ENCODE data around the gene TULP4. TPM values are rescaled to one million over a fixed set of nuclear protein-coding genes. Genes with fewer than 3 reads are reported as not detected.

The TULP4 gene
- total and polyA plus RNA-seq, 2 donors (not counting 1 experiment from before 2014, with no cell fraction given), result 12.0 to 90.0 TPM

DNA sequence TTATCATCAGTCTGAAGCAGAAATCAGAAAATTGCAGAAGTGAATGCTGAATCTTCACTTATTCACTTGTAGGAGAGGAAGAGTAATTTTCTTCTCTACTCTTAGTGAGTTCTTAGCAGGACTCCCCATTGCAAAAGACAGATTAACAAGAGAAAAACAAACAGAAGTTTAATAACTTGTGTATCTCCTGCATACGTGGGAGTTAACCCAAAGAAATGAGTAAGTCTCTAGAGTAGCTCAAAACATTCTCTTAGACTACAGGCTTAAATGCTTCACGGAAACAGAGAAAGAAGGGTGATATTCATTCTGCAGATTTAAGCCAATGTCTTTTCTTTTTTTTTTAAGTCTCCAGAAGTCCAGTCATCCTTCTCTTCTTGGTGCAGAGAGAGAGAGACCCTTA, 149.7 kb downstream of the TULP4 start:
- TF ChIP-seq EZH2 (IDR thresholded peaks at IDR 0.05; ENCODE audit: borderline replicate concordance, insufficient read depth, low read depth, low read length, poor library complexity, severe bottlenecking), result no peak
- TF ChIP-seq, protein P1, sequence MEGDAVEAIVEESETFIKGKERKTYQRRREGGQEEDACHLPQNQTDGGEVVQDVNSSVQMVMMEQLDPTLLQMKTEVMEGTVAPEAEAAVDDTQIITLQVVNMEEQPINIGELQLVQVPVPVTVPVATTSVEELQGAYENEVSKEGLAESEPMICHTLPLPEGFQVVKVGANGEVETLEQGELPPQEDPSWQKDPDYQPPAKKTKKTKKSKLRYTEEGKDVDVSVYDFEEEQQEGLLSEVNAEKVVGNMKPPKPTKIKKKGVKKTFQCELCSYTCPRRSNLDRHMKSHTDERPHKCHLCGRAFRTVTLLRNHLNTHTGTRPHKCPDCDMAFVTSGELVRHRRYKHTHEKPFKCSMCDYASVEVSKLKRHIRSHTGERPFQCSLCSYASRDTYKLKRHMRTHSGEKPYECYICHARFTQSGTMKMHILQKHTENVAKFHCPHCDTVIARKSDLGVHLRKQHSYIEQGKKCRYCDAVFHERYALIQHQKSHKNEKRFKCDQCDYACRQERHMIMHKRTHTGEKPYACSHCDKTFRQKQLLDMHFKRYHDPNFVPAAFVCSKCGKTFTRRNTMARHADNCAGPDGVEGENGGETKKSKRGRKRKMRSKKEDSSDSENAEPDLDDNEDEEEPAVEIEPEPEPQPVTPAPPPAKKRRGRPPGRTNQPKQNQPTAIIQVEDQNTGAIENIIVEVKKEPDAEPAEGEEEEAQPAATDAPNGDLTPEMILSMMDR (IDR thresholded peaks at IDR 0.05), result no peak
- CTCF ChIA-PET, result interaction anchor here (1.4 kb wide), 1 partner anchor 241 kb away, joined by 4 read pairs; no protein-coding TSS in a partner anchor

DNA sequence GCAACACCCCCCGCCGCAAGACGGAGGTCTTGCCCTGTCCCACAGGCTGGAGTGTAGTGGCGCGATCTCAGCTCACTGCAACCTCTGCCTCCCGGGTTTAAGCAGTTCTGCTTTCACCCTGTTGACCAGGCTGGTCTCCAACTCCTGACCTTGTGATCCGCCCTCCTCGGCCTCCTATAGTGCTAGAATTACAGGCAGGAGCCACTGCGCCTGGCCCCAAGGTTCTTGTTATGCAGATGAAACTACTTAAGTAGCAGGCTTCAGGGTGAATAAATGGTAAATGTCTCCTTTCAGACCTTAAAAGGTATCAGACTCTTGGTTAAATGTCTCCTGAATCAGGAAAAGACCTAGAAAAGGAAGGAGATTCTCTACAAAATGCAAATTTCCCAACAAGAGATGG, 152.2 kb downstream of the TULP4 start:
- H3K36me3 ChIP-seq (replicated peaks in 1 of 2; ENCODE audit: control extremely low read depth in 1 of 2, control insufficient read depth in 1 of 2, extremely low read depth in 1 of 2, insufficient read depth in 2 of 2, low read length in 1 of 2), result peaks cover 12 to 41% of the 10 kb centered on the region in 2 experiments
- no peak overlapping the region for H3K4me2 ChIP-seq (replicated peaks; ENCODE audit: low read depth, low read length, poor library complexity, severe bottlenecking)
- intact Hi-C loops (cut with micrococcal nuclease), result no loop called here
- no peaks in the 10 kb centered on the region for H3K9me3 ChIP-seq (ENCODE audit: control extremely low read depth in 1 of 3, control insufficient read depth in 2 of 3, insufficient read depth in 1 of 3, low read length in 2 of 3)
- Mint-ChIP-seq H3K27ac (no peak overlapping the region), H3K4me3 (no peak overlapping the region), H3K4me1 (no peaks in the 10 kb centered on the region), H3K27me3 (no peaks in the 10 kb centered on the region), H3K9me3 (ENCODE audit: insufficient read depth) (no peaks in the 10 kb centered on the region)
- H2AFZ ChIP-seq (ENCODE audit: insufficient read depth, low read depth, low read length, poor library complexity, severe bottlenecking), result no peak overlapping the region
- no peak overlapping the region for H3K9ac ChIP-seq (ENCODE audit: low read length)
- ATAC-seq (ENCODE audit: low read depth) (no peak), DNase-seq (no peak)
- H3K27ac ChIP-seq (ENCODE audit: low read length in 2 of 2), result no peak overlapping the region
- ChIA-PET CTCF (no interaction called here), POLR2A (no interaction called here)
- no peak overlapping the region for H3K4me3 ChIP-seq (ENCODE audit: control extremely low read depth in 1 of 5, extremely low read depth in 1 of 5, insufficient read depth in 1 of 5, low read depth in 2 of 5, low read length in 4 of 5)
- 98% methylated on average over 6 of the region's 9 CpGs for WGBS (ENCODE audit: insufficient coverage)
- no peaks in the 10 kb centered on the region for H3K27me3 ChIP-seq (replicated peaks in 1 of 4; ENCODE audit: control extremely low read depth in 1 of 4, control insufficient read depth in 3 of 4, insufficient read depth in 4 of 4, low read length in 3 of 4)
- H3K79me2 ChIP-seq (ENCODE audit: control insufficient read depth, insufficient read depth, low read length), result no peaks in the 10 kb centered on the region
- H4K20me1 ChIP-seq (ENCODE audit: control insufficient read depth, insufficient read depth, low read length, poor library complexity, severe bottlenecking), result no peaks in the 10 kb centered on the region
- H3K4me1 ChIP-seq (ENCODE audit: control insufficient read depth in 2 of 2, insufficient read depth in 2 of 2, low read length in 2 of 2), result no peaks in the 10 kb centered on the region
- TF ChIP-seq, protein P1 (IDR thresholded peaks at IDR 0.05), result no peak
- no peak for TF ChIP-seq EZH2 (IDR thresholded peaks at IDR 0.05; ENCODE audit: borderline replicate concordance, insufficient read depth, low read depth, low read length, poor library complexity, severe bottlenecking)

More for the DNA sequence above, 149.7 kb downstream of the TULP4 start:
- Histone ChIP-seq H3K4me1 (ENCODE audit: control insufficient read depth in 2 of 2, insufficient read depth in 2 of 2, low read length in 2 of 2) (no peaks in the 10 kb centered on the region), H3K4me2 (replicated peaks; ENCODE audit: low read depth, low read length, poor library complexity, severe bottlenecking) (no peak overlapping the region), H3K27me3 (replicated peaks in 1 of 4; ENCODE audit: control extremely low read depth in 1 of 4, control insufficient read depth in 3 of 4, insufficient read depth in 4 of 4, low read length in 3 of 4) (no peaks in the 10 kb centered on the region), H3K79me2 (ENCODE audit: control insufficient read depth, insufficient read depth, low read length) (no peaks in the 10 kb centered on the region), H4K20me1 (ENCODE audit: control insufficient read depth, insufficient read depth, low read length, poor library complexity, severe bottlenecking) (no peaks in the 10 kb centered on the region), H3K36me3 (replicated peaks in 1 of 2; ENCODE audit: control extremely low read depth in 1 of 2, control insufficient read depth in 1 of 2, extremely low read depth in 1 of 2, insufficient read depth in 2 of 2, low read length in 1 of 2) (peaks cover 10 to 54% of the 10 kb centered on the region in 2 experiments), H2AFZ (ENCODE audit: insufficient read depth, low read depth, low read length, poor library complexity, severe bottlenecking) (no peak overlapping the region), H3K27ac (ENCODE audit: low read length in 2 of 2) (no peak overlapping the region), H3K4me3 (ENCODE audit: control extremely low read depth in 1 of 5, extremely low read depth in 1 of 5, insufficient read depth in 1 of 5, low read depth in 2 of 5, low read length in 4 of 5) (no peak overlapping the region), H3K9ac (ENCODE audit: low read length) (no peak overlapping the region), H3K9me3 (ENCODE audit: control extremely low read depth in 1 of 3, control insufficient read depth in 2 of 3, insufficient read depth in 1 of 3, low read length in 2 of 3) (no peaks in the 10 kb centered on the region)
- DNase-seq (no peak), ATAC-seq (ENCODE audit: low read depth) (no peak)
- Mint-ChIP-seq H3K27me3 (no peaks in the 10 kb centered on the region), H3K4me1 (no peaks in the 10 kb centered on the region), H3K4me3 (no peak overlapping the region), H3K9me3 (ENCODE audit: insufficient read depth) (no peaks in the 10 kb centered on the region), H3K27ac (no peak overlapping the region)
- WGBS (ENCODE audit: insufficient coverage), result no CpG with 5 or more reads among the region's 2 CpGs
- POLR2A ChIA-PET, result interaction anchor here (0.6 kb wide), 1 partner anchor 74 kb away, joined by 5 read pairs; no protein-coding TSS in a partner anchor
- intact Hi-C loops (cut with micrococcal nuclease), result no loop called here
